Testis (tissue), 2 donors: ENCODE measurements around the gene STYXL1.
"Not testable (repeated sequence)": the region's sequence is repeated elsewhere in the genome, so short reads cannot be mapped to it uniquely, and the experiment has no call there.

Experiments used
- CTCF ChIP-seq, 3 experiments: fragments of 450-650 bp in 2 of 3; fragments of 200-600 bp in 1 of 3; sonication (generic) in 1 of 3; IDR thresholded peaks; one replicate each; pipeline ENCODE4 v1.5.1; 2016 to 2019; ENCODE audit warnings: antibody characterized with exemption in 3 of 3, mild to moderate bottlenecking in 2 of 3, moderate library complexity in 1 of 3
- POLR2A ChIP-seq: fragments of 450-650 bp; IDR thresholded peaks from one replicate; pipeline ENCODE4 v1.6.1; 2017; ENCODE audit warnings: antibody characterized with exemption, mild to moderate bottlenecking, moderate library complexity

DNA sequence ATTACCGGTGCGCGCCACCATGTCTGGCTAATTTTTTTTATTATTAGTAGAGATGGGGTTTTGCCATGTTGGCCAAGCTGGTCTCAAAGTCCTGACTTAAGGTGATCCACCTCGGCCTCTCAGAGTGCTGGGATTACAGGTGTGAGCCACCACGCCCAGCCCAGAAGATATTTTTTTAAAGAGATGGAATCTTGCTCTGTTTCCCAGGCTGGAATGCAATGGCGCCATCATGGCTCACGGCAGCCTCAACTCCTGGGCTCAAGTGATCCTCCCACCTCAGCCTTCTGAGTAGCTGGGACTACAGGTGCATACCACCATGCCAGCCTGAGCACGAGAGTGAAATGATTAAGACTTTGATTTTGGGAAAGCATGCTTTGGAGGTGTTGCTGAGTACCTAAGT lies 4.9 kb upstream of the STYXL1 start:
- TF ChIP-seq POLR2A; CTCF (IDR thresholded peaks at IDR 0.05): not testable (repeated sequence)
